Transverse colon (tissue), 4 donors: ENCODE measurements around the gene GPR31. TPM values are rescaled to one million over a fixed set of nuclear protein-coding genes. Genes with fewer than 3 reads are reported as not detected.
"Not testable (repeated sequence)": the region's sequence is repeated elsewhere in the genome, so short reads cannot be mapped to it uniquely, and the experiment has no call there.

ENCODE experiments used
- DNase-seq: peaks from one replicate; pipeline ENCODE4 v3.0.0-alpha.2; 2019
- H3K27ac ChIP-seq, 4 donors: fragments of 200-600 bp; sonication (generic); 2 replicates each; pipeline ENCODE4 v1.5.1; 2016 to 2018; ENCODE audit warnings: inconsistent platforms in 4 of 4
- H3K27me3 ChIP-seq: fragments of 200-600 bp; sonication (generic); 2 replicates; pipeline ENCODE4 v1.5.1; 2017; ENCODE audit warnings: inconsistent platforms
- H3K36me3 ChIP-seq, 4 donors: fragments of 200-600 bp; sonication (generic); 2 replicates each; pipeline ENCODE4 v1.5.1; 2017 to 2019; ENCODE audit warnings: inconsistent platforms in 4 of 4
- H3K4me1 ChIP-seq, 4 donors: fragments of 200-600 bp; sonication (generic); 2 replicates each; pipeline ENCODE4 v1.5.1; 2017 to 2020; ENCODE audit warnings: inconsistent platforms in 4 of 4
- H3K4me3 ChIP-seq, 4 donors: fragments of 200-600 bp; sonication (generic); 1 replicate in 1 of 4; 2 replicates in 3 of 4; pipeline versions ENCODE4 v1.5.1 to v1.6.1; 2017 to 2019; ENCODE audit warnings: inconsistent platforms in 4 of 4
- H3K9me3 ChIP-seq, 2 donors: fragments of 200-600 bp; sonication (generic); 2 replicates each; pipeline ENCODE4 v1.5.1; 2017 to 2019; ENCODE audit warnings: inconsistent platforms in 2 of 2
- CTCF ChIP-seq, 5 experiments: fragments of 200-600 bp in 3 of 5; fragments of 450-650 bp in 2 of 5; sonication (generic) in 3 of 5; IDR thresholded peaks; 1 replicate in 2 of 5; 2 replicates in 3 of 5; pipeline ENCODE4 v1.5.1; 2016 to 2017; ENCODE audit warnings: antibody characterized with exemption in 5 of 5, inconsistent platforms in 3 of 5, mild to moderate bottlenecking in 2 of 5, moderate library complexity in 1 of 5
- EP300 ChIP-seq: sonication (generic); formaldehyde crosslinking; IDR thresholded peaks from one replicate; pipeline ENCODE4 v1.6.1; 2017; ENCODE audit warnings: antibody characterized with exemption, low read depth
- POLR2A ChIP-seq: fragments of 450-650 bp; IDR thresholded peaks from one replicate; pipeline ENCODE4 v1.6.1; 2016; ENCODE audit warnings: antibody characterized with exemption, mild to moderate bottlenecking, moderate library complexity
- POLR2AphosphoS5 ChIP-seq, 3 donors: sonication (generic); formaldehyde crosslinking; IDR thresholded peaks; one replicate each; pipeline ENCODE4 v1.6.1; 2016; ENCODE audit warnings: antibody characterized with exemption in 3 of 3
- WGBS, 2 donors: methylation state at CpG; one replicate each; pipeline ENCODE4 v1.1.5; 2018; ENCODE audit warnings: low coverage in 1 of 2; 5-methylcytosine and 5-hydroxymethylcytosine counted together
- in situ Hi-C, 4 donors: fragments of 200-750 bp; cut with MboI; loops; one replicate each; pipeline versions ENCODE4 v1.15.0 to v1.15.1; 2017; ENCODE audit warnings: low sequenced_read_pairs in 3 of 4, low pct_ligation_motif_present in 1 of 4, low pct_unique_long_range_greater_than_20kb in 1 of 4
- intact Hi-C: fragments of 100-400 bp; cut with DNase I; formaldehyde crosslinking; loops from one replicate; pipeline ENCODE4 v1.15.1; 2023; ENCODE audit warnings: low total_unique reads
- total RNA-seq, 4 donors: library from RNA; depleted of rRNA; stranded (reverse); fragments of >200 nt; gene quantifications; one replicate each; pipeline ENCODE4 v1.1.0, GENCODE V29; 2016

The GPR31 gene
- total RNA-seq, 4 donors from 2014 or later: not detected

- in situ Hi-C loops: loop anchor here in 2 of 4 donors (25.0 kb wide), 1 partner anchor 161 kb away; no protein-coding TSS in a partner anchor
- Histone ChIP-seq H3K4me1 (no peaks in the 10 kb centered on the region), H3K36me3 (no peaks in the 10 kb centered on the region), H3K27ac (no peak overlapping the region), H3K9me3 (no peaks in the 10 kb centered on the region), H3K27me3 (peaks cover 5% of the 10 kb centered on the region), H3K4me3 (no peak overlapping the region)
- TF ChIP-seq CTCF (IDR thresholded peaks at IDR 0.05): no peak
- no peak for TF ChIP-seq POLR2A
- TF ChIP-seq POLR2AphosphoS5 (IDR thresholded peaks at IDR 0.05): no peak
- no peak for TF ChIP-seq EP300
- intact Hi-C loops: no loop called here
- no peak for DNase-seq
- 80 to 96% methylated on average over 1 to 14 of the region's 14 CpGs for WGBS, 2 donors
Observed at GRCh38 chr6:167200806-167201205, 43.0 kb upstream of the GPR31 start.

- H3K9me3 ChIP-seq, H3K27ac ChIP-seq, H3K27me3 ChIP-seq, H3K4me3 ChIP-seq, H3K4me1 ChIP-seq, in situ Hi-C loops, DNase-seq, intact Hi-C loops, H3K36me3 ChIP-seq: not testable (repeated sequence)
- 64% methylated on average over 13 of the region's 21 CpGs; no CpG with 5 or more reads in 1 of the 2 donors for WGBS, 2 donors
Observed at GRCh38 chr6:167195941-167196610, 38.3 kb upstream of the GPR31 start.

- H3K27me3 ChIP-seq, in situ Hi-C loops, H3K9me3 ChIP-seq, H3K4me1 ChIP-seq, DNase-seq, intact Hi-C loops, H3K27ac ChIP-seq, H3K4me3 ChIP-seq, H3K36me3 ChIP-seq: not testable (repeated sequence)
- 67 to 74% methylated on average over 3 to 6 of the region's 6 CpGs for WGBS, 2 donors
Observed at GRCh38 chr6:167193515-167194125, 35.8 kb upstream of the GPR31 start.

- H3K9me3 ChIP-seq, in situ Hi-C loops, H3K4me3 ChIP-seq, H3K27ac ChIP-seq, H3K36me3 ChIP-seq, H3K4me1 ChIP-seq, H3K27me3 ChIP-seq, intact Hi-C loops, DNase-seq: not testable (repeated sequence)
- 60 to 91% methylated on average over 1 to 8 of the region's 8 CpGs for WGBS, 2 donors
Observed at GRCh38 chr6:167191043-167191583, 33.3 kb upstream of the GPR31 start.

GRCh38 chr6:167187275-167187674 lies 29.5 kb upstream of the GPR31 start:
- in situ Hi-C loops, H3K27me3 ChIP-seq: not testable (repeated sequence)

GRCh38 chr6:167185101-167185500 lies 27.3 kb upstream of the GPR31 start:
- H3K27ac ChIP-seq, H3K9me3 ChIP-seq, H3K36me3 ChIP-seq, H3K4me1 ChIP-seq, H3K4me3 ChIP-seq, intact Hi-C loops, DNase-seq, in situ Hi-C loops, H3K27me3 ChIP-seq: not testable (repeated sequence)
- WGBS, 2 donors: 79% methylated on average over 2 of the region's 3 CpGs; no CpG with 5 or more reads in 1 of the 2 donors

More at GRCh38 chr6:167187275-167187674, 29.5 kb upstream of the GPR31 start:
- DNase-seq, H3K4me3 ChIP-seq, H3K27ac ChIP-seq, H3K36me3 ChIP-seq, intact Hi-C loops, H3K9me3 ChIP-seq, H3K4me1 ChIP-seq: not testable (repeated sequence)
- WGBS, 2 donors: 78 to 88% methylated on average over 1 to 8 of the region's 9 CpGs
